Inflammatory macrophage treated with lipopolysaccharide for 1 hour (primary cell): ENCODE results near the gene ZNF407.

Experiments used
- DNase-seq, 2 donors: peaks; one replicate each; pipeline ENCODE4 v3.0.0-alpha.2; 2020 to 2022

Gene ZNF407

GRCh38 chr18:74980669-74981068 lies 383.0 kb downstream of the ZNF407 start:
- DNase-seq: no peak

- no peak for DNase-seq
Measured at GRCh38 chr18:74981476-74981875, 383.8 kb downstream of the ZNF407 start.

- peak; percentile 83 to 90 for DNase-seq
Measured at GRCh38 chr18:74982946-74983635, 385.4 kb downstream of the ZNF407 start.

- no peak for DNase-seq
Measured at GRCh38 chr18:74989134-74989533, 391.5 kb downstream of the ZNF407 start.

GRCh38 chr18:74990563-74991081 lies 393.0 kb downstream of the ZNF407 start:
- peak; percentile 81 to 83 for DNase-seq

- peak; percentile 45 to 55 for DNase-seq
Measured at GRCh38 chr18:74994502-74995418, 397.1 kb downstream of the ZNF407 start.

GRCh38 chr18:74995419-74995736 lies 397.7 kb downstream of the ZNF407 start:
- no peak for DNase-seq

- no peak for DNase-seq
Measured at GRCh38 chr18:74996055-74996454, 398.4 kb downstream of the ZNF407 start.

GRCh38 chr18:74996996-74997395 lies 399.3 kb downstream of the ZNF407 start:
- DNase-seq: no peak

GRCh38 chr18:75000920-75001319 lies 403.2 kb downstream of the ZNF407 start:
- DNase-seq: no peak

GRCh38 chr18:75003039-75003438 lies 405.4 kb downstream of the ZNF407 start:
- DNase-seq: peak; percentile 30 to 46

- no peak for DNase-seq
Measured at GRCh38 chr18:75003764-75004690, 406.4 kb downstream of the ZNF407 start.

- no peak for DNase-seq
Measured at GRCh38 chr18:75005626-75006025, 408.0 kb downstream of the ZNF407 start.

- no peak for DNase-seq
Measured at GRCh38 chr18:75008186-75008585, 410.5 kb downstream of the ZNF407 start.

GRCh38 chr18:75009296-75009695 lies 411.6 kb downstream of the ZNF407 start:
- DNase-seq: no peak

GRCh38 chr18:75009878-75010277 lies 412.2 kb downstream of the ZNF407 start:
- DNase-seq: no peak

- DNase-seq: peak in 1 of 2 donors; percentile 73
Measured at GRCh38 chr18:75010278-75010677, 412.6 kb downstream of the ZNF407 start.

GRCh38 chr18:75010689-75011088 lies 413.0 kb downstream of the ZNF407 start:
- DNase-seq: no peak

- DNase-seq: no peak
Measured at GRCh38 chr18:75016025-75016717, 418.5 kb downstream of the ZNF407 start.

- DNase-seq: no peak
Measured at GRCh38 chr18:75023473-75023872, 425.8 kb downstream of the ZNF407 start.

GRCh38 chr18:75024871-75025270 lies 427.2 kb downstream of the ZNF407 start:
- no peak for DNase-seq

GRCh38 chr18:75025573-75025972 lies 427.9 kb downstream of the ZNF407 start:
- no peak for DNase-seq
